DOHH2 (cell line): ENCODE data around the gene SYNGR2.

Experiments used
- EZH2phosphoT487 ChIP-seq: fragments of 200-600 bp; sonication (generic); IDR thresholded peaks from 2 replicates; pipeline ENCODE4 v1.6.1; 2017; ENCODE audit warnings: borderline replicate concordance, mild to moderate bottlenecking, antibody characterized with exemption, low read length, moderate library complexity, mixed read lengths
- TF ChIP-seq, protein P1 (sequence below): fragments of 200-600 bp; sonication (generic); IDR thresholded peaks from one replicate; pipeline ENCODE4 v1.5.1; 2014; ENCODE audit warnings: antibody characterized with exemption, mild to moderate bottlenecking, low read depth, low read length; ENCODE audit not compliant: poor library complexity, severe bottlenecking

DNA sequence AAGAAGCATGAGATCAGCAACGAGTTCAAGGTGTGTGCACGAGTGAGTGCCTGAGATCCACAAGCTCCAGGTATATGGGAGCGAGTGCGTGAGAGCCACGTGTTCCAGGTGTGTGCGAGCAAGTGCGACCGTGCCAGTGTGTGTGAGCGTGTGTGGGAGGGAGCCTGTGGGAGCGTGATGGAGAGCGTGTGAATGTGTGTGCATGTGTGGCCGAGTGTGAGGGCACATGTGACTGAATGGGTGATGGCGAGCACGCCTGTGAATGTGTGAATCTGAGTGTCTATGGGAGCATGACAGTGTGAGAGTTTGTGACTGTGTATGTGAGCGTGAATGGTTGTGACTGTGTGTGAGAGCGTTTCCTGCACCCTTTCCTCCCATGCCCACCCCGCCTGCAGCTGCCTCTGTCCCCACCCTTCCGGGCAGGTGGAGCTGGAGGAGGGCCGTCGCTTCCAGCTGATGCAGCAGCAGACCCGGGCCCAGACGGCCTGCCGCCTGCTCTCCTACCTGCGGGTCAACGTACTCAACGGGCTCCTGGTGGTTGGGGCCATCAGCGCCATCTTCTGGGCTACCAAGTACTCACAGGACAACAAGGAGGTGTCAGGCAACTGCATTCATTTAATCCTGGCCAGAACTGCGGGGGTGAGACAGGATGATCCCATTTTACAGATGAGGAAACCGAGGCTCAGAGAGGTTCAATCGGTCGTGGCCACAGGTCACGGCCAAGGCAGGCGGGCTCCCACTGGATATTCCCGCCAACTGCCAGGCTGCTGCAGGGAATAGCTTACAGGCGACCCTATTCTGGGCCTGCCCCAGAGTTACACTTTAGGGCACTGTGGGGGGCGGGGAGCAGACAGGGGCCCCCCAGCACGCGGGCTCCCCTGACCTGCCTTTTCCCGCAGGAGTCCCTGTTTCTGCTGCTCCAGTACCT lies 34.1 kb upstream of the SYNGR2 start:
- TF ChIP-seq, protein P1, sequence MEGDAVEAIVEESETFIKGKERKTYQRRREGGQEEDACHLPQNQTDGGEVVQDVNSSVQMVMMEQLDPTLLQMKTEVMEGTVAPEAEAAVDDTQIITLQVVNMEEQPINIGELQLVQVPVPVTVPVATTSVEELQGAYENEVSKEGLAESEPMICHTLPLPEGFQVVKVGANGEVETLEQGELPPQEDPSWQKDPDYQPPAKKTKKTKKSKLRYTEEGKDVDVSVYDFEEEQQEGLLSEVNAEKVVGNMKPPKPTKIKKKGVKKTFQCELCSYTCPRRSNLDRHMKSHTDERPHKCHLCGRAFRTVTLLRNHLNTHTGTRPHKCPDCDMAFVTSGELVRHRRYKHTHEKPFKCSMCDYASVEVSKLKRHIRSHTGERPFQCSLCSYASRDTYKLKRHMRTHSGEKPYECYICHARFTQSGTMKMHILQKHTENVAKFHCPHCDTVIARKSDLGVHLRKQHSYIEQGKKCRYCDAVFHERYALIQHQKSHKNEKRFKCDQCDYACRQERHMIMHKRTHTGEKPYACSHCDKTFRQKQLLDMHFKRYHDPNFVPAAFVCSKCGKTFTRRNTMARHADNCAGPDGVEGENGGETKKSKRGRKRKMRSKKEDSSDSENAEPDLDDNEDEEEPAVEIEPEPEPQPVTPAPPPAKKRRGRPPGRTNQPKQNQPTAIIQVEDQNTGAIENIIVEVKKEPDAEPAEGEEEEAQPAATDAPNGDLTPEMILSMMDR, result peak; percentile 90
- TF ChIP-seq EZH2phosphoT487, result no peak
